H9 (cell line): ENCODE data around the gene PLN. TPM values are rescaled to one million over a fixed set of nuclear protein-coding genes. Genes with fewer than 3 reads are reported as not detected.

Experiments
- DNase-seq: peaks from one replicate; pipeline ENCODE4 v3.0.0-alpha.2; 2017
- H2AFZ ChIP-seq: one replicate; pipeline ENCODE4 v1.6.1; 2013; ENCODE audit warnings: mild to moderate bottlenecking, low read length, control low read depth, moderate library complexity
- H2AK5ac ChIP-seq: 2 replicates; pipeline ENCODE4 v1.6.1; 2013; ENCODE audit warnings: low read length, control low read depth, mixed read lengths; ENCODE audit not compliant: insufficient read length
- H2BK120ac ChIP-seq: one replicate; pipeline ENCODE4 v1.6.1; 2013; ENCODE audit warnings: low read depth, mild to moderate bottlenecking, low read length, control low read depth, inconsistent platforms; ENCODE audit not compliant: poor library complexity, severe bottlenecking
- H2BK12ac ChIP-seq: 2 replicates; pipeline ENCODE4 v1.6.1; 2013; ENCODE audit warnings: low read length, control low read depth, mixed read lengths, low read depth; ENCODE audit not compliant: insufficient read length
- H2BK15ac ChIP-seq: 2 replicates; pipeline ENCODE4 v1.6.1; 2013; ENCODE audit warnings: low read depth, low read length, control low read depth
- H2BK20ac ChIP-seq: one replicate; pipeline ENCODE4 v1.6.1; 2013; ENCODE audit warnings: low read depth, mild to moderate bottlenecking, low read length, control low read depth, inconsistent platforms; ENCODE audit not compliant: poor library complexity, severe bottlenecking
- H2BK5ac ChIP-seq: 2 replicates; pipeline ENCODE4 v1.6.1; 2013; ENCODE audit warnings: low read length, control low read depth, mixed read lengths; ENCODE audit not compliant: insufficient read length
- H3K14ac ChIP-seq: 2 replicates; pipeline ENCODE4 v1.6.1; 2013; ENCODE audit warnings: low read length, control low read depth; ENCODE audit not compliant: insufficient read depth
- H3K18ac ChIP-seq: 2 replicates; pipeline ENCODE4 v1.6.1; 2013; ENCODE audit warnings: low read depth, mild to moderate bottlenecking, mixed read lengths, low read length, control low read depth; ENCODE audit not compliant: insufficient read length
- H3K23ac ChIP-seq: 2 replicates; pipeline ENCODE4 v1.6.1; 2013; ENCODE audit warnings: low read length, control low read depth, mixed read lengths, low read depth; ENCODE audit not compliant: insufficient read length
- H3K23me2 ChIP-seq: 2 replicates; pipeline ENCODE4 v1.6.1; 2013; ENCODE audit warnings: low read depth, mild to moderate bottlenecking, mixed read lengths, low read length, control low read depth; ENCODE audit not compliant: insufficient read length, poor library complexity, severe bottlenecking
- H3K27ac ChIP-seq: 2 replicates; pipeline ENCODE4 v1.5.1; 2013; ENCODE audit warnings: low read length, control low read depth, mixed read lengths, low read depth; ENCODE audit not compliant: insufficient read length
- H3K27me3 ChIP-seq: 2 replicates; pipeline ENCODE4 v1.6.1; 2013; ENCODE audit warnings: low read length, control low read depth, inconsistent platforms; ENCODE audit not compliant: insufficient read depth
- H3K4ac ChIP-seq: 2 replicates; pipeline ENCODE4 v1.6.1; 2013; ENCODE audit warnings: low read depth, mild to moderate bottlenecking, control low read depth, inconsistent platforms, low read length, moderate library complexity
- H3K4me1 ChIP-seq: 2 replicates; pipeline ENCODE4 v1.6.1; 2013; ENCODE audit warnings: low read length, control low read depth, inconsistent platforms; ENCODE audit not compliant: insufficient read depth
- H3K4me2 ChIP-seq: 2 replicates; pipeline ENCODE4 v1.6.1; 2013; ENCODE audit warnings: low read length, control low read depth, mixed read lengths; ENCODE audit not compliant: insufficient read length, insufficient read depth
- H3K56ac ChIP-seq: 2 replicates; pipeline ENCODE4 v1.6.1; 2013; ENCODE audit warnings: low read depth, mild to moderate bottlenecking, mixed read lengths, low read length, control low read depth; ENCODE audit not compliant: insufficient read length
- H3K79me1 ChIP-seq: 2 replicates; pipeline ENCODE4 v1.6.1; 2013; ENCODE audit warnings: low read depth, mild to moderate bottlenecking, moderate library complexity, low read length, control low read depth, inconsistent platforms; ENCODE audit not compliant: insufficient read depth, poor library complexity, severe bottlenecking
- H3K79me2 ChIP-seq: 2 replicates; pipeline ENCODE4 v1.6.1; 2013; ENCODE audit warnings: low read length, control low read depth, inconsistent platforms; ENCODE audit not compliant: insufficient read depth
- H3K9ac ChIP-seq: 2 replicates; pipeline ENCODE4 v1.6.1; 2013; ENCODE audit warnings: low read length, control low read depth, mixed read lengths; ENCODE audit not compliant: insufficient read length; ENCODE audit errors: extremely low read depth
- H3K9me3 ChIP-seq: one replicate; pipeline ENCODE4 v1.6.1; 2013; ENCODE audit warnings: low read depth, low read length, inconsistent platforms; ENCODE audit not compliant: control insufficient read depth
- H3T11ph ChIP-seq: one replicate; pipeline ENCODE4 v1.6.1; 2013; ENCODE audit warnings: mild to moderate bottlenecking, low read length, control low read depth, inconsistent platforms
- H4K20me1 ChIP-seq: one replicate; pipeline ENCODE4 v1.6.1; 2013; ENCODE audit not compliant: control insufficient read depth, insufficient read length, insufficient read depth
- H4K5ac ChIP-seq: 2 replicates; pipeline ENCODE4 v1.6.1; 2013; ENCODE audit warnings: low read depth, mild to moderate bottlenecking, mixed read lengths, low read length, control low read depth; ENCODE audit not compliant: insufficient read length
- H4K8ac ChIP-seq: replicated peaks from 2 replicates; pipeline ENCODE4 v1.6.1; 2013; ENCODE audit warnings: low read length, control low read depth, mixed read lengths, low read depth; ENCODE audit not compliant: insufficient read length
- H4K91ac ChIP-seq: 2 replicates; pipeline ENCODE4 v1.6.1; 2013; ENCODE audit warnings: low read depth, mild to moderate bottlenecking, moderate library complexity, mixed read lengths, low read length, control low read depth; ENCODE audit not compliant: insufficient read length
- H3K27ac Mint-ChIP-seq, 3 experiments: 2 replicates in 2 of 3; 3 replicates in 1 of 3; pipeline ENCODE4 v1.8.0; 2020 to 2021; ENCODE audit warnings: mixed read lengths in 3 of 3, mild to moderate bottlenecking in 1 of 3, moderate library complexity in 1 of 3
- H3K27me3 Mint-ChIP-seq: 2 replicates; pipeline ENCODE4 v1.8.0; 2021; ENCODE audit warnings: low read depth, mild to moderate bottlenecking, moderate library complexity, mixed read lengths
- H3K36me3 Mint-ChIP-seq, 3 experiments: 2 replicates in 2 of 3; 3 replicates in 1 of 3; pipeline ENCODE4 v1.8.0; 2020 to 2021; ENCODE audit warnings: low read depth in 3 of 3, mixed read lengths in 3 of 3; ENCODE audit not compliant: insufficient read depth in 1 of 3
- H3K4me1 Mint-ChIP-seq, 2 experiments: 2 replicates each; pipeline ENCODE4 v1.8.0; 2020; ENCODE audit warnings: mixed read lengths in 2 of 2
- H3K4me3 Mint-ChIP-seq, 2 experiments: 2 replicates in 1 of 2; 3 replicates in 1 of 2; pipeline ENCODE4 v1.8.0; 2020 to 2021; ENCODE audit warnings: mild to moderate bottlenecking in 2 of 2, mixed read lengths in 2 of 2, moderate library complexity in 1 of 2
- H3K9me3 Mint-ChIP-seq, 2 experiments: 2 replicates in 1 of 2; 3 replicates in 1 of 2; pipeline ENCODE4 v1.8.0; 2020; ENCODE audit warnings: mild to moderate bottlenecking in 2 of 2, mixed read lengths in 2 of 2, moderate library complexity in 1 of 2
- CTCF ChIP-seq: fragments of 200-600 bp; sonication (generic); conservative IDR thresholded peaks from 3 replicates; pipeline ENCODE4 v1.8.0; 2021; ENCODE audit warnings: antibody characterized with exemption, mild to moderate bottlenecking
- WGBS: extraction: QIAGEN DNeasy Blood & Tissue Kit; methylation state at CpG from one replicate; pipeline ENCODE4 v1.1.7; 2013; ENCODE audit warnings: missing lambda C conversion rate, low lambda C conversion rate, mixed read lengths; ENCODE audit not compliant: insufficient read length; ENCODE audit errors: extremely low coverage; 5-methylcytosine and 5-hydroxymethylcytosine counted together
- total RNA-seq: library from RNA; stranded (reverse); gene quantifications from 2 replicates; pipeline ENCODE4 v1.2.1, GENCODE V29; 2021

PLN gene
- total RNA-seq, 1 experiment from 2014 or later = not detected

- H3K23ac ChIP-seq = no peak overlapping the region
- no peaks in the 10 kb centered on the region for H3K79me2 ChIP-seq
- H3K23me2 ChIP-seq = no peaks in the 10 kb centered on the region
- no peaks in the 10 kb centered on the region for H3K4me1 ChIP-seq
- H2BK20ac ChIP-seq = no peak overlapping the region
- no peak overlapping the region for H2BK15ac ChIP-seq
- Mint-ChIP-seq H3K27me3 (no peaks in the 10 kb centered on the region), H3K36me3 (no peaks in the 10 kb centered on the region), H3K27ac (no peak overlapping the region), H3K4me1 (peaks cover 2 to 7% of the 10 kb centered on the region in 2 experiments; a peak in 2 of 4 replicates), H3K9me3 (peaks cover 0 to 2% of the 10 kb centered on the region in 2 experiments; a peak in 2 of 5 replicates), H3K4me3 (no peak overlapping the region)
- H2BK120ac ChIP-seq = no peak overlapping the region
- H3K56ac ChIP-seq = no peak overlapping the region
- no peak overlapping the region for H2AFZ ChIP-seq
- no peaks in the 10 kb centered on the region for H4K20me1 ChIP-seq
- no peak overlapping the region for H3T11ph ChIP-seq
- no CpG with 5 or more reads among the region's 3 CpGs for WGBS
- no peak overlapping the region for H3K27ac ChIP-seq
- no peaks in the 10 kb centered on the region for H3K9me3 ChIP-seq
- H3K9ac ChIP-seq = no peak overlapping the region
- no peak for DNase-seq
- no peak overlapping the region for H2AK5ac ChIP-seq
- H3K4me2 ChIP-seq = no peak overlapping the region
- H2BK12ac ChIP-seq = no peak overlapping the region
- H3K27me3 ChIP-seq = no peaks in the 10 kb centered on the region
- no peak overlapping the region for H4K8ac ChIP-seq
- H4K5ac ChIP-seq = no peak overlapping the region
- H3K18ac ChIP-seq = no peak overlapping the region
- no peaks in the 10 kb centered on the region for H3K79me1 ChIP-seq
- TF ChIP-seq CTCF = no peak
- H3K4ac ChIP-seq = no peak overlapping the region
- no peak overlapping the region for H4K91ac ChIP-seq
- H2BK5ac ChIP-seq = no peak overlapping the region
- H3K14ac ChIP-seq = no peak overlapping the region
Observed at GRCh38 chr6:118544105-118544504, 4.0 kb upstream of the PLN start.
